Liver (tissue), 9 donors: Measurements from ENCODE around the gene ZNF212. TPM values are rescaled to one million over a fixed set of nuclear protein-coding genes. Genes with fewer than 3 reads are reported as not detected.
"Not testable (repeated sequence)": the region's sequence is repeated elsewhere in the genome, so short reads cannot be mapped to it uniquely, and the experiment has no call there.

Experiments used
- DNase-seq: peaks from one replicate; pipeline ENCODE4 v3.0.0-alpha.2; 2017; ENCODE audit warnings: low spot score
- H3K27ac ChIP-seq, 2 donors: one replicate each; pipeline ENCODE4 v1.7.0; 2013; ENCODE audit warnings: inconsistent platforms in 2 of 2, low read length in 2 of 2, control low read depth in 1 of 2, low read depth in 1 of 2, mild to moderate bottlenecking in 1 of 2
- H3K27me3 ChIP-seq, 4 donors: one replicate each; pipeline versions ENCODE4 v1.6.1 to v1.7.0; 2013; ENCODE audit warnings: low read length in 3 of 4, inconsistent platforms in 1 of 4, mild to moderate bottlenecking in 1 of 4, moderate library complexity in 1 of 4; ENCODE audit not compliant: control insufficient read depth in 4 of 4, insufficient read depth in 4 of 4
- H3K36me3 ChIP-seq, 4 donors: one replicate each; pipeline versions ENCODE4 v1.6.1 to v1.7.0; 2013; ENCODE audit warnings: low read length in 3 of 4, mild to moderate bottlenecking in 3 of 4, low read depth in 1 of 4, moderate library complexity in 1 of 4; ENCODE audit not compliant: control insufficient read depth in 4 of 4, insufficient read depth in 3 of 4
- H3K4me1 ChIP-seq, 4 donors: one replicate each; pipeline versions ENCODE4 v1.6.1 to v1.7.0; 2013; ENCODE audit warnings: low read length in 3 of 4, mild to moderate bottlenecking in 3 of 4, moderate library complexity in 1 of 4; ENCODE audit not compliant: control insufficient read depth in 4 of 4, insufficient read depth in 4 of 4
- H3K4me3 ChIP-seq, 3 donors: one replicate each; pipeline versions ENCODE4 v1.6.1 to v1.7.0; 2013; ENCODE audit warnings: low read length in 3 of 3, control low read depth in 1 of 3, low read depth in 1 of 3, mild to moderate bottlenecking in 1 of 3
- H3K9ac ChIP-seq, 2 donors: one replicate each; pipeline ENCODE4 v1.7.0; 2013; ENCODE audit warnings: low read length in 2 of 2, mild to moderate bottlenecking in 2 of 2, moderate library complexity in 2 of 2, control low read depth in 1 of 2, low read depth in 1 of 2
- H3K9me3 ChIP-seq, 4 donors: one replicate each; pipeline versions ENCODE4 v1.6.1 to v1.7.0; 2013; ENCODE audit warnings: low read length in 3 of 4; ENCODE audit not compliant: control insufficient read depth in 4 of 4
- ATF3 ChIP-seq: IDR thresholded peaks from 2 replicates; pipeline ENCODE4 v1.6.1; 2016; ENCODE audit warnings: antibody characterized with exemption
- CTCF ChIP-seq: fragments of 150-350 bp; IDR thresholded peaks from 2 replicates; pipeline ENCODE4 v1.5.1; 2017; ENCODE audit warnings: improper control_type of control experiment, low read depth, low read length; ENCODE audit not compliant: missing input control
- EGR1 ChIP-seq, 2 donors: IDR thresholded peaks; 2 replicates each; pipeline ENCODE4 v1.6.1; 2016 to 2018; ENCODE audit warnings: antibody characterized with exemption in 2 of 2, low read depth in 2 of 2
- FOXA1 ChIP-seq: IDR thresholded peaks from 2 replicates; pipeline ENCODE4 v1.6.1; 2016; ENCODE audit warnings: antibody characterized with exemption
- HNF4A ChIP-seq, 2 donors: conservative IDR thresholded peaks; 2 replicates each; pipeline ENCODE4 v1.6.1; 2016; ENCODE audit warnings: antibody characterized with exemption in 2 of 2, mild to moderate bottlenecking in 2 of 2
- JUND ChIP-seq, 2 donors: IDR thresholded peaks; 2 replicates each; pipeline ENCODE4 v1.6.1; 2016; ENCODE audit warnings: antibody characterized with exemption in 2 of 2
- MAX ChIP-seq: IDR thresholded peaks from 2 replicates; pipeline ENCODE4 v1.6.1; 2016; ENCODE audit warnings: antibody characterized with exemption
- RAD21 ChIP-seq, 2 donors: IDR thresholded peaks; 2 replicates each; pipeline ENCODE4 v1.6.1; 2016; ENCODE audit warnings: antibody characterized with exemption in 2 of 2, mild to moderate bottlenecking in 2 of 2
- REST ChIP-seq: IDR thresholded peaks from 2 replicates; pipeline ENCODE4 v1.6.1; 2016; ENCODE audit warnings: antibody characterized with exemption, mild to moderate bottlenecking
- RXRA ChIP-seq, 2 donors: IDR thresholded peaks; 2 replicates each; pipeline ENCODE4 v1.6.1; 2017 to 2018; ENCODE audit warnings: antibody characterized with exemption in 2 of 2, mild to moderate bottlenecking in 1 of 2
- SP1 ChIP-seq: IDR thresholded peaks from 2 replicates; pipeline ENCODE4 v1.6.1; 2018; ENCODE audit warnings: antibody characterized with exemption, mild to moderate bottlenecking
- TAF1 ChIP-seq: conservative IDR thresholded peaks from 2 replicates; pipeline ENCODE4 v1.6.1; 2016; ENCODE audit warnings: antibody characterized with exemption, mild to moderate bottlenecking
- YY1 ChIP-seq: IDR thresholded peaks from 2 replicates; pipeline ENCODE4 v1.6.1; 2016; ENCODE audit warnings: antibody characterized with exemption, mild to moderate bottlenecking
- ZBTB33 ChIP-seq: IDR thresholded peaks from 2 replicates; pipeline ENCODE4 v1.6.1; 2016; ENCODE audit warnings: antibody characterized with exemption
- WGBS: extraction: QIAGEN DNeasy Blood & Tissue Kit; methylation state at CpG from one replicate; pipeline ENCODE4 v1.1.7; 2013; 5-methylcytosine and 5-hydroxymethylcytosine counted together
- polyA plus RNA-seq, 2 donors: library from polyadenylated mRNA; stranded (reverse) in 1 of 2; unstranded in 1 of 2; fragments of 200-250 nt in 1 of 2; fragments of >200 nt in 1 of 2; fragmentation: Nextera tagmentation in 1 of 2; extraction: Ambion mirVana in 1 of 2; gene quantifications; one replicate each; pipeline versions ENCODE4 v1.2.1 to v1.2.3, GENCODE V29; 2013 to 2015
- total RNA-seq, 2 donors: library from RNA; depleted of rRNA; stranded (reverse); fragments of >200 nt; gene quantifications; one replicate each; pipeline ENCODE4 v1.2.3, GENCODE V29; 2014
- donor health status: healthy.
- donor health status: healthy.
- donor health status: healthy.
- donor health status: healthy.
- donor health status: healthy.

ZNF212 gene
- total and polyA plus RNA-seq, 4 donors = 3.4 to 4.9 (median 3.7) TPM

GRCh38 chr7:149267733-149268132, 28.3 kb downstream of the ZNF212 start (continued):
- TF ChIP-seq ZBTB33 = no peak

GRCh38 chr7:149274424-149274823, 35.0 kb downstream of the ZNF212 start:
- H3K4me1 ChIP-seq, H3K27ac ChIP-seq, H3K27me3 ChIP-seq, H3K9me3 ChIP-seq, H3K4me3 ChIP-seq, DNase-seq, H3K9ac ChIP-seq: not testable (repeated sequence)
- H3K36me3 ChIP-seq = peaks cover 3 to 14% (median 6%) of the 10 kb centered on the region in 4 donors
- over 99% methylated on average over 8 of the region's 8 CpGs for WGBS

GRCh38 chr7:149277871-149278270, 38.4 kb downstream of the ZNF212 start:
- H3K27me3 ChIP-seq = no peaks in the 10 kb centered on the region
- no peak for DNase-seq
- no peak overlapping the region for H3K9ac ChIP-seq
- H3K36me3 ChIP-seq = peaks cover 0 to 14% (median 5%) of the 10 kb centered on the region in 4 donors
- no peaks in the 10 kb centered on the region for H3K4me1 ChIP-seq
- no peak overlapping the region for H3K4me3 ChIP-seq
- 97% methylated on average over 9 of the region's 9 CpGs for WGBS
- no peak for TF ChIP-seq HNF4A (conservative IDR thresholded peaks at IDR 0.05)
- no peak for TF ChIP-seq REST
- TF ChIP-seq RAD21 (IDR thresholded peaks at IDR 0.05) = no peak
- no peak for TF ChIP-seq JUND (IDR thresholded peaks at IDR 0.05)
- no peak for TF ChIP-seq TAF1
- no peak for TF ChIP-seq EGR1 (IDR thresholded peaks at IDR 0.05; ENCODE audit: low read depth in 2 of 2)
- TF ChIP-seq RXRA (IDR thresholded peaks at IDR 0.05) = no peak
- no peak for TF ChIP-seq CTCF
- TF ChIP-seq FOXA1 = no peak
- no peak for TF ChIP-seq ATF3
- TF ChIP-seq YY1 = no peak
- no peak for TF ChIP-seq SP1
- no peak for TF ChIP-seq MAX
- no peaks in the 10 kb centered on the region for H3K9me3 ChIP-seq
- H3K27ac ChIP-seq = no peak overlapping the region
